Measurements from ENCODE around the gene GAPDH.

GAPDH gene

DNA sequence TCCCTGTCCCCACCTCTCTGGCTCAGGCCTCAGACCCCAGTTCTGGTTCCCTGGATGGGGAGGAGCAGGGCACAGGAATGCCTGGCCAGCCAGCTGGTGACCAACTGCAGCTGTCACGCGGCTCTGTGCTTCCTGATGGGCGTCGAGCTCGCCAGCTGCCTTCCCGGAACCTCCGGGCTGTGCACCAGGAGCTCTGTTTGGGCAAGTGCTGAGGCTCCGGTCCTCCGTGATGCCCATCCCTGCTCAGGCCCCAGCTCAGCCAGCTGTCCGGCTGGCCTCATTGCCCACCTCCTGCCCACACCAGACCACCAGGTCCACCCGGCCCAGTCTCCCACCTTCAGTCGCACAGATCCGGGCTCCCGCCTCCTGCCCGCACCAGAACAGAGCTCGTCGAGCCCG, 16.7 kb downstream of the GAPDH start:
- no peak for DNase-seq (ENCODE audit: extremely low spot score)
- ChIA-PET CTCF (interaction anchor here (0.7 to 20.9 kb wide), 7 partner anchors 8 to 147 kb away, joined by 3 to 280 read pairs (median 3); partner anchors contain the start of gene GAPDH), POLR2A (interaction anchor here (2.0 kb wide), 1 partner anchor 17 kb away, joined by 9 read pairs; the partner anchor contains the start of gene GAPDH)
- no peak for TF ChIP-seq CTCF (IDR thresholded peaks at IDR 0.05; ENCODE audit: control extremely low read depth, extremely low read depth, low read depth, missing control alignments)

- CTCF ChIA-PET: interaction anchor here (1.1 to 20.9 kb wide), 8 partner anchors 8 to 146 kb away, joined by 3 to 280 read pairs (median 7); partner anchors contain the start of gene GAPDH
- POLR2A ChIA-PET: interaction anchor here (2.0 kb wide), 1 partner anchor 17 kb away, joined by 9 read pairs; the partner anchor contains the start of gene GAPDH
- no peak for DNase-seq (ENCODE audit: extremely low spot score)
- no peak for TF ChIP-seq CTCF (IDR thresholded peaks at IDR 0.05; ENCODE audit: control extremely low read depth, extremely low read depth, low read depth, missing control alignments)
Observed at GRCh38 chr12:6551496-6552139, 17.3 kb downstream of the GAPDH start.

- POLR2A ChIA-PET: interaction anchor here (2.0 kb wide), 1 partner anchor 18 kb away, joined by 9 read pairs; the partner anchor contains the start of gene GAPDH
Observed at GRCh38 chr12:6552140-6552551, 17.8 kb downstream of the GAPDH start.

DNA sequence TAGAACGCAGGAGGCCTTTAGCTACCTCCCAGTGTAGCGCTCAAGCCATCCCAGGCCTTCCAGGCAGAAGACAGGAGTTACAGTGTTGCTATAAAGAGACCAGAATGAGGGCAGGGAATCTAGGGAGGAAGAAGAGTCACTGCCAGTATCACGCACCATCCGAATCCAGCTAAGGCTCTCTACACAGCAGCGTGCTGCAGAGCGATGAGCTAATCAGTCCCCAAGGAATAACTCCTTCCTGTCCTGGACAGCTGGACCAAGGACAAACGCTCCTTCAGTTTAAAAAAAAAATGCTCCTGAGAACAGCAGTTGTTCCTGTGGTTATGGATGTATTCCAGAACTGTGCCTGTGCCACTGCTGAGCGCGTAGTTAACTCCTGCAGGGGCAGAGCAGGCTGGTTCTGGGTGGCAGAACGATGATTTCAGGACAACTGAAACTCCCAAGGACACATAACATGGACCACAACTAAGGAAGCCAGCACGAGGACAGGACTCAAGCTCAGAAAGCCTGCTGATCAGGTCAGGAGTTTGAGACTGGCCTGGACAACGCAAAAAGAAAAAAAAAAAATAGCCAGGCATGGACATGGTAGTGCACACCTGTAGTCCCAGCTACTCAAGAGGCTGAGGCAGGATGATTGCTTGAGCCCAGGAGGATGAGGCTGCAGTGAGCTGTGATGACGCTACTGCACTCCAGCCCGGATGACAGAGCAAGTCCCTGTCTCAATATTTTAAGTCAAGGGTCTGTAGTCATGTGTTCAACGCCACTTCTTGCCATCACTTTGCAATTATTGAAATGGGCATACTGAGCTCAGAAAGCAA, 18.9 kb downstream of the GAPDH start:
- POLR2A ChIA-PET: interaction anchor here (0.8 kb wide), 1 partner anchor 83 kb away, joined by 3 read pairs; the partner anchor contains the start of gene VAMP1
- DNase-seq (ENCODE audit: extremely low spot score): no peak
- CTCF ChIA-PET: interaction anchor here (0.6 to 20.9 kb wide), 23 partner anchors 8 to 278 kb away, joined by 3 to 280 read pairs (median 3); partner anchors contain the start of genes COPS7A, GAPDH, LPAR5 and MLF2
- no peak for TF ChIP-seq CTCF (IDR thresholded peaks at IDR 0.05; ENCODE audit: control extremely low read depth, extremely low read depth, low read depth, missing control alignments)

More at GRCh38 chr12:6552140-6552551, 17.8 kb downstream of the GAPDH start:
- DNase-seq (ENCODE audit: extremely low spot score): no peak
- TF ChIP-seq CTCF (IDR thresholded peaks at IDR 0.05; ENCODE audit: control extremely low read depth, extremely low read depth, low read depth, missing control alignments): no peak
- CTCF ChIA-PET: interaction anchor here (1.7 to 20.9 kb wide), 5 partner anchors 12 to 146 kb away, joined by 4 to 280 read pairs (median 19); partner anchors contain the start of gene GAPDH

DNA sequence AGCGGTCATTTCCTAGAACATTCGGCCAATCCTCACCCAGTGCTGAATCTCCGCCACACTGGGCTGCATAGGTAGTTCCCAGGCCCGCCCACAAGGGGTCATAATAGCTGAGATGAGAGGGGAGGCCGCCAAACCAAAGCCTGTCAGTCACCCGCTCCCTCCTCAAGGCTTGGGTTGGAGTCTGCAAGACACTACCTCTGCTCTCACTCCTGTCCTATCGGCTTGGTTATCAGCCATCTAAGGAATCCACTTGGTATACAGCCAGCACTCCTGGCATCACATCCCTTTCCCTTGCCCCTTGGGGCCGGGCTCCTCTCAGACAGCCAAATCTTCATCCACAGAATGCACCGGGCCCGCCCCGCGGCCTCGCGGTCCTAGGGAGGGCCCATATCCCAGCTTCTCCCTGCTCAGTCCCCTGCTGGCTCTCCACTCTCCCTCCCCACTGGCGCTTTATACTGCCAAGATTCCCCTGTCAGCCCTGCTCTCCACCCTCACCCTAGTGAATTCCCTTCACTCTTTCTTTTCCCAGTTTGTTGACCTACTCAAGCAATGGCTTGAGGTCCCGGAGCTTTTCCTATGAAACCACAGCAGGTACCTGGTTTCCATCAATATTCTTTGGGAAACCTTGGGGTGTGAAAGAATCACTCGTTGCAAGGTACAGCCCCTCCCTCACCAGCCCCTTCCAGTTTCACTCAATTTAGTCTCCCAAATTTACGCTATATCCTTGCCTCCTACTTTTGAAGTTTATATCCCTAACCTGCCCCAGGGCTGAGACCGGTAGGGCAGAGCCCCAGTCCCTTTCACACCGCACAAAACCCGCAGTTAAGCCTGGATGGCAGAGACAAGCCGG, 20.1 kb downstream of the GAPDH start:
- peak; percentile 77 for TF ChIP-seq CTCF (IDR thresholded peaks at IDR 0.05; ENCODE audit: control extremely low read depth, extremely low read depth, low read depth, missing control alignments)
- POLR2A ChIA-PET: interaction anchor here (0.6 kb wide), 1 partner anchor 19 kb away, joined by 3 read pairs; no protein-coding TSS in a partner anchor
- CTCF ChIA-PET: interaction anchor here (0.6 to 20.9 kb wide), 26 partner anchors 9 to 294 kb away, joined by 3 to 280 read pairs (median 3); partner anchors contain the start of genes COPS7A, GAPDH, LPAR5 and MLF2
- DNase-seq (ENCODE audit: extremely low spot score): peak; percentile 88
